K562 (cell line): ENCODE data around the gene ARHGAP10. TPM values are rescaled to one million over a fixed set of nuclear protein-coding genes. Genes with fewer than 3 reads are reported as not detected.
A peak's percentile ranks its signal among the peaks of the same experiment; 100 is the strongest.

Experiments
- CEBPB ChIP-seq: fragments of 450-650 bp; IDR thresholded peaks from 2 replicates; pipeline ENCODE4 v1.6.1; 2016; ENCODE audit warnings: missing genetic modification characterization, missing compliant biosample characterization
- CEBPG ChIP-seq, 3 experiments: fragments of 200-800 bp in 1 of 3; sonication (Bioruptor generic) in 1 of 3; sonication (generic) in 1 of 3; formaldehyde crosslinking in 1 of 3; IDR thresholded peaks in 2 of 3; conservative IDR thresholded peaks in 1 of 3; 2 replicates each; pipeline versions ENCODE4 v1.6.1 to v1.8.0; 2016 to 2022; ENCODE audit warnings: missing compliant biosample characterization in 2 of 3, missing genetic modification characterization in 2 of 3, mild to moderate bottlenecking in 1 of 3, missing genetic modification reagents in 1 of 3
- CREB3L1 ChIP-seq: fragments of 450-650 bp; IDR thresholded peaks from 2 replicates; pipeline ENCODE4 v1.6.1; 2014; ENCODE audit warnings: low read depth, mild to moderate bottlenecking, moderate library complexity, borderline replicate concordance
- E2F1 ChIP-seq: sonication (generic); formaldehyde crosslinking; IDR thresholded peaks from 2 replicates; pipeline ENCODE4 v1.8.1; 2023; ENCODE audit warnings: mild to moderate bottlenecking, missing genetic modification reagents, moderate library complexity
- HNRNPH1 ChIP-seq: fragments of 200-400 bp; formaldehyde crosslinking; optimal IDR thresholded peaks from 2 replicates; pipeline ENCODE3; 2017; ENCODE audit warnings: low read depth, mild to moderate bottlenecking, low read length, moderate library complexity
- LARP7 ChIP-seq: fragments of 450-650 bp; IDR thresholded peaks from 2 replicates; pipeline ENCODE4 v1.6.1; 2016
- NFYB ChIP-seq: IDR thresholded peaks from 2 replicates; pipeline ENCODE4 v1.6.1; 2011; ENCODE audit warnings: mild to moderate bottlenecking, moderate library complexity; ENCODE audit not compliant: insufficient read length; ENCODE audit errors: extremely low read depth
- NR3C1 ChIP-seq: sonication (generic); formaldehyde crosslinking; IDR thresholded peaks from 2 replicates; pipeline ENCODE4 v1.8.1; 2022; ENCODE audit warnings: missing genetic modification reagents
- PHB2 ChIP-seq: fragments of 450-650 bp; IDR thresholded peaks from 2 replicates; pipeline ENCODE4 v1.6.1; 2017; ENCODE audit warnings: low read depth
- POLR2H ChIP-seq: IDR thresholded peaks from 2 replicates; pipeline ENCODE4 v1.6.1; 2016; ENCODE audit warnings: missing genetic modification characterization, low read depth, mild to moderate bottlenecking, control low read depth, missing compliant biosample characterization, moderate library complexity
- PRMT5 ChIP-seq: sonication (generic); formaldehyde crosslinking; IDR thresholded peaks from 2 replicates; pipeline ENCODE4 v1.5.0; 2020; ENCODE audit warnings: missing genetic modification reagents
- PYGO2 ChIP-seq: fragments of 450-650 bp; IDR thresholded peaks from 2 replicates; pipeline ENCODE4 v1.6.1; 2016; ENCODE audit warnings: mild to moderate bottlenecking, missing genetic modification characterization, moderate library complexity, missing compliant biosample characterization
- RFX1 ChIP-seq: fragments of 450-650 bp; IDR thresholded peaks from 2 replicates; pipeline ENCODE4 v1.6.1; 2016; ENCODE audit warnings: mild to moderate bottlenecking, moderate library complexity
- ZNF124 ChIP-seq: sonication (generic); formaldehyde crosslinking; IDR thresholded peaks from 2 replicates; pipeline ENCODE4 v1.8.1; 2022; ENCODE audit warnings: missing genetic modification reagents
- ZNF146 ChIP-seq: IDR thresholded peaks from one replicate; pipeline ENCODE4 v1.6.1; 2018; ENCODE audit warnings: missing compliant biosample characterization; ENCODE audit not compliant: unreplicated experiment
- ZNF184 ChIP-seq: sonication (generic); formaldehyde crosslinking; IDR thresholded peaks from 2 replicates; pipeline ENCODE4 v1.5.0; 2020; ENCODE audit warnings: missing genetic modification reagents
- ZNF398 ChIP-seq: fragments of 250-450 bp; sonication (Bioruptor Pico); IDR thresholded peaks from 2 replicates; pipeline ENCODE4 v1.8.0; 2021; ENCODE audit warnings: moderate library complexity, mild to moderate bottlenecking, inconsistent platforms
- polyA plus RNA-seq, 8 experiments: library from polyadenylated mRNA; depleted of rRNA in 4 of 8; stranded (reverse) in 5 of 8; unstranded in 3 of 8; fragments of >200 nt; fragmentation: Nextera tagmentation in 2 of 8; fragmentation: Illumina TruSeq in 1 of 8; extraction: Ambion mirVana in 2 of 8; extraction: Trizol in 1 of 8; gene quantifications; 2 replicates each; pipeline versions ENCODE4 v1.2.1 to v1.2.3, GENCODE V29; 2011 to 2014; ENCODE audit warnings: inconsistent platforms in 1 of 8, missing spikeins in 1 of 8
- total RNA-seq, 7 experiments: library from RNA; depleted of rRNA in 6 of 7; stranded (reverse); fragments of >200 nt in 6 of 7; fragmentation: Illumina TruSeq in 2 of 7; extraction: Trizol in 2 of 7; gene quantifications; 2 replicates each; pipeline versions ENCODE4 v1.2.1 to v1.2.3, GENCODE V29; 2011 to 2021; ENCODE audit warnings: low replicate concordance in 1 of 7

The ARHGAP10 gene
- total and polyA plus RNA-seq, 9 of the 15 experiments (the other 6 are each of a cell fraction or from before 2014, with no cell fraction given): 0.03 to 0.22 (median 0.06) TPM; not detected in 3

- TF ChIP-seq PRMT5 (CRISPR knock-in tag) (no peak), HNRNPH1 (no peak), PYGO2 (no peak), POLR2H (tag) (no peak), CREB3L1 (no peak), RFX1 (no peak), ZNF124 (CRISPR knock-in tag) (no peak), ZNF398 (no peak), CEBPB (tag) (peak; percentile 53), NFYB (no peak), PHB2 (no peak), LARP7 (no peak), ZNF184 (CRISPR knock-in tag) (no peak), ZNF146 (CRISPR knock-in tag) (no peak), NR3C1 (CRISPR knock-in tag) (no peak), CEBPG (CRISPR knock-in tag; IDR thresholded peaks at IDR 0.05) (no peak), CEBPG (tag; conservative IDR thresholded peaks at IDR 0.05 in 1 of 2, IDR thresholded peaks at IDR 0.05 in 1 of 2) (peak; percentile 70 to 79), E2F1 (CRISPR knock-in tag) (no peak)
Measured at GRCh38 chr4:147717878-147718277, 14.0 kb upstream of the ARHGAP10 start (continued).
